GM10266 (cell line): ENCODE results near the gene UBE2F.

Experiments
- DNase-seq: peaks from one replicate; pipeline ENCODE4 v3.0.0; 2012; ENCODE audit errors: extremely low spot score
- TF ChIP-seq, protein P1 (sequence below): IDR thresholded peaks from 2 replicates; pipeline ENCODE4 v1.5.1; 2012; ENCODE audit warnings: mild to moderate bottlenecking, low read depth; ENCODE audit not compliant: control insufficient read depth, insufficient read depth; ENCODE audit errors: missing control alignments

UBE2F gene

DNA sequence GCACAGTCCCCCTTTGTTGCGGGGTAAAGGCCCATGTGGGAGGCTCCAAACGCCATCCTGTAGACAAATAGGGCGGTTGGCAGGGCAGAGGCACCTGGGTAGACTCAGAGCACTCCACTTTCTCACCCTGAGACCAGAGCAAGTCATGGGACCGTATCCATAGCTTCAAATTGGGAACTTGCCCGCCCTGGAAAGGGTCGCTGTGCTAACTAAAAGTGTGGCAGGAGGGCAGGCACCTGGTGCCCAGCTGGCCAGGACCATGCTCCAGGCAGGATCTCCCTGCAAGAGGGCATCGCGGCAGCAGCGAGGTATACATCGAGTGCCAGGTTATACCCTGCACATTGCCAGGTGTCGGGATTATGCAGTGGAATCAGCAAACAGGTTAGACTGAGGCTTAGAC, 73.2 kb downstream of the UBE2F start:
- TF ChIP-seq, protein P1, sequence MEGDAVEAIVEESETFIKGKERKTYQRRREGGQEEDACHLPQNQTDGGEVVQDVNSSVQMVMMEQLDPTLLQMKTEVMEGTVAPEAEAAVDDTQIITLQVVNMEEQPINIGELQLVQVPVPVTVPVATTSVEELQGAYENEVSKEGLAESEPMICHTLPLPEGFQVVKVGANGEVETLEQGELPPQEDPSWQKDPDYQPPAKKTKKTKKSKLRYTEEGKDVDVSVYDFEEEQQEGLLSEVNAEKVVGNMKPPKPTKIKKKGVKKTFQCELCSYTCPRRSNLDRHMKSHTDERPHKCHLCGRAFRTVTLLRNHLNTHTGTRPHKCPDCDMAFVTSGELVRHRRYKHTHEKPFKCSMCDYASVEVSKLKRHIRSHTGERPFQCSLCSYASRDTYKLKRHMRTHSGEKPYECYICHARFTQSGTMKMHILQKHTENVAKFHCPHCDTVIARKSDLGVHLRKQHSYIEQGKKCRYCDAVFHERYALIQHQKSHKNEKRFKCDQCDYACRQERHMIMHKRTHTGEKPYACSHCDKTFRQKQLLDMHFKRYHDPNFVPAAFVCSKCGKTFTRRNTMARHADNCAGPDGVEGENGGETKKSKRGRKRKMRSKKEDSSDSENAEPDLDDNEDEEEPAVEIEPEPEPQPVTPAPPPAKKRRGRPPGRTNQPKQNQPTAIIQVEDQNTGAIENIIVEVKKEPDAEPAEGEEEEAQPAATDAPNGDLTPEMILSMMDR, result no peak
- DNase-seq, result no peak

DNA sequence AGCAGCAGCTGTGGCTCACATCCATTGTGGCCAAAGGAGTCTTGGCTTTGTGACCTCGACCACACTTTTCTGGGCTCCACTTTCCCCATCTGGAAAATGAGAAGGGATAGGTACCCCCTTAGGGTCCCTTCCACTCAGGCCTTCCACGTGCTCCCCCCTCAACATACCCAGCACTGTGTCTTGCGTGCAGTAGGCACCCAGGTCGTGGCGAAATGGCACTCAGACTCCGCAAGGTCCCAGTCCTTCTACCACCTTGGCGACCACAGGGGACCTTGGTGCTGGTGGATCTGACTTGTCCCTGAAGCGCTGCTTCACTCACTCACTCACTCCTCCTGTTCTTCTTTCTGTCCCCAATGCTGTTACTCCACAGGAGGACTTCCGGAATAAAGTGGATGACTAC, 74.1 kb downstream of the UBE2F start:
- no peak for DNase-seq
- TF ChIP-seq, protein P1, result no peak

DNA sequence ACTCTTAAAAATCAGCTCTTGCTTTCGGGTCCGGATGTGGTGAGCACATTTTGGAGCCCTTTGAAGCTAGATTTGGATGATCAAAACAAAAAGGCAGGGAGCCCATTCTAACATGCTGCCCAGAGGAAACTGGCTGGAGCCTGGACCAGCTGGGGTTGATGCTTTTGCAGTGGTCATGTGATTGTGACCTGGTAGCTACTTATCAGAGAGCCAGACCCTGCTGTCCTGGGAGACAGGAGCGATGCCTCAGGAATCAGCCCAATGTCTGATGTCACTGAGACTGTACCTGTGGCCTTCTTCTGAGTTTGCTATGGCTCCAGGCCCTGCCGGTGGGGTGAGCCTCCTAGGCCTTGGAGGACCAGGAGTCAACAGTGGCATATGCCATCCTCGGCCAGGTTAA, 75.3 kb downstream of the UBE2F start:
- TF ChIP-seq, protein P1, result no peak
- no peak for DNase-seq

DNA sequence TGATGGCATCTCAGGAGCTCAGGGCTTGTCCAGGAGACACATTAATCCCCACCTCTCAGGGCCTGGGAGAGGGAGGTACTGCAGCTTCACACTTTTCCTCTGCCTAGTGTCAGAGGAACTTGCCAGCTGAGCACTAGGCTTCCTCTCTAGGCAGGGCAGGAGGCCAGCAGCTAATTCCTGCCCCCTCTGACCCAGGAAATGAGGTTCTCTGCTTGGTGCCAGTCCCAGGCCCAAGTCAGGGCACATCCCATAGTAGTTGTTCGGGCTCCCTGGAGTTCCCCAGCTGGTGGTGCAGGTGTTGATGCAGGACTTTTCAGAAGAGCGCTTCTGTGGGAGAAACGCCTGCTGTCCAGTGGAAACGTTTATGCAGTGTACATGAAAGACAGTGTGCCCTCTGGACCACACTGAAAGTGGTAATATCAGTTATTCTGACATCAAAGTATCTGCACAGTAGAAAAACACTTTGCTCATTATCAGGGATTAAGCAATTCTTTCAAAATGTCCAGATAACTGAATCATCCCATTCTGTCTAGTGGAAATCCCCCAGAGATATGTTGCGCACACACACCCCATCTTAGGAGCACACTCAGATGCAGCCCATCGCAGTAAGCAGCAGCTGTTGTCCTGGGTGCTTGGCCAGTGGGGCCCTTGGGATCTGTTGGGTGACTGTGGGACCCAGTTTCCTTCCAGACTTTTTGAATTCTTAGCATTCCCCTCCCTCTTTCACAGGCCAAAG, 76.2 kb downstream of the UBE2F start:
- no peak for DNase-seq
- TF ChIP-seq, protein P1, result no peak

DNA sequence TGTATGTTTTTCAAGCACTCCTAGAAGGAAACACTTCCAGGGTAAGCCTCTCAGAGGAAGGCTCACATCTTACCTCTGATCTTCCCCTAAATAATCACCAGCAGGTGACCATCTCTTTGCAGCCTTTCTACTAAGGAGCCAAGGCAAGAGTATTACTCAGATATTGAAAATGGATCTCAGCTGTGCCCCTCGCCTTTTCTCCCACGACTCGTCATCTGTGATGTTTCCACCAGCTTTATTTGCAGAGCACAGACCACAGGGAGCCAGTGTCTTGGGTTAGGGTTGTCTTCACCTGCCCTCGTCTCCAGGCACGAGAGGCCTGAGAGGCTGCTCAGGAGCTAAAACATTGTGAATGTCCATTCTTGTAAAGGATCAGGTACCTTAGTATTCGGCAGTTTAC, 77.0 kb downstream of the UBE2F start:
- TF ChIP-seq, protein P1, result no peak
- DNase-seq, result no peak

DNA sequence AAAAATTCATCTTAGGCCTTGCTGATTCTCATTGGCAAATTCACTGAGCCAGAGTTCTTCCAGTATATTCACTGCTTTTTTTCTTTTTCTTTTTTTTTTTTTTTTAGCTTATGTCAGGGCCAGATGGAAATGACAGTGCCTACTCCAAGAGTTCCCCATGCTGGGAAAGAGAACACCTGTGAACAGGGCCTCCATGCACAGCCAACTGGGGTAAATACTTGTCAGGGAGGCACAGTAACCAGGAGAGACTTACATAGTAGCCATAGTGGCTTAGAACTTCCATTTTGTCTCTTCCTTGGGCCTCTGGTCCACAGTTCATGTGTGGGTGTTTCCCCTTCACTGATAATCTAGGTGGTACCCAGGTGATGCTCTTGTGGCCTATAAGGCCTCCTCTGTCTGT, 78.8 kb downstream of the UBE2F start:
- TF ChIP-seq, protein P1, result no peak
- DNase-seq, result no peak

DNA sequence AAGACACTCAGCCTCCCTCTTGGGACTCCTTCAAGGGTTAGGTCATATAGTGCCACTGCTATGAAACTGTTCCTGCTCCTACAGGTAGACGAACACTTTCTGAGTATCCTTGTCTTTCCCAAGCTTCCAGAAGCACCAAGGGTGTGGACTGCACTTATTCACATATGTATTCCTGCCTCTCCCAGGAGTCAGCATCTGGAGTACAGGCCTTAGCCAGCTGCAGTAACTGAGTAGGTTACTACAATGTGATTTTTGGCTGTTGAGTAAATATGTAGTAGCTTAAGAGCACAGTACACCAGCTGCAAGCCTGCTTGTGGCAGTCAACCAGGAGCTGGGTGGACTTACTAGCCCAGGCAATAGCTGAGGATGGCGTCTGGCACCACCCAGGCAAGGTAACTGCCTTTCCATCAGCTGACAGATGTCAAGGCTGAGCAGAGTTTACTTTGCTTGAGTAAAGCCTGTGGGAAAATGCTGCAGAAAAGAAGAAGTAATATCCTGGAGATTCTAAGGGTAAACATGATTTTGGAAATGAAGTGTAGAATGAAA, 80.0 kb downstream of the UBE2F start:
- TF ChIP-seq, protein P1, result no peak
- DNase-seq, result no peak
